Spleen (tissue), 7 donors: ENCODE results near the gene GMEB2.

Experiments
- CTCF ChIP-seq, 11 experiments: fragments of 200-600 bp in 7 of 11; fragments of 450-650 bp in 4 of 11; sonication (generic) in 4 of 11; IDR thresholded peaks in 8 of 11; conservative IDR thresholded peaks in 3 of 11; 1 replicate in 7 of 11; 2 replicates in 4 of 11; pipeline versions ENCODE4 v1.4.0 to v1.8.0; 2016 to 2021; ENCODE audit warnings: antibody characterized with exemption in 11 of 11, inconsistent platforms in 4 of 11, mild to moderate bottlenecking in 1 of 11
- POLR2A ChIP-seq, 3 donors: fragments of 450-650 bp; IDR thresholded peaks; one replicate each; pipeline ENCODE4 v1.5.1; 2017; ENCODE audit warnings: antibody characterized with exemption in 3 of 3, mild to moderate bottlenecking in 1 of 3
- POLR2AphosphoS5 ChIP-seq, 3 donors: sonication (generic); formaldehyde crosslinking; IDR thresholded peaks; one replicate each; pipeline ENCODE4 v1.5.1; 2017; ENCODE audit warnings: antibody characterized with exemption in 3 of 3
- donor health status: DM: no; HTN: no; CAD: no; lungs with moderate emphysema.
- donor health status: DM: no; HTN: no; CAD: no.
- donor health status: DM: no; HTN: no; CAD: no.

- TF ChIP-seq POLR2AphosphoS5 (IDR thresholded peaks at IDR 0.05) (no peak), CTCF (IDR thresholded peaks at IDR 0.05 in 8 of 11, conservative IDR thresholded peaks at IDR 0.05 in 3 of 11) (no peak), POLR2A (IDR thresholded peaks at IDR 0.05) (no peak)
Observed at GRCh38 chr20:63658749-63659187, 31.9 kb upstream of the GMEB2 start.
